ENCODE data around the gene FSTL4. TPM values are rescaled to one million over a fixed set of nuclear protein-coding genes. Genes with fewer than 3 reads are reported as not detected.

FSTL4 gene
- total and polyA plus RNA-seq, 2 of the 13 experiments (the other 11 are each of a cell fraction or from before 2014, with no cell fraction given), result 2.1 to 3.0 TPM

- Histone ChIP-seq H3K4me3 (replicated peaks in 1 of 3; ENCODE audit: insufficient read depth in 1 of 3, low read depth in 2 of 3, low read length in 3 of 3) (no peak overlapping the region), H3K36me3 (replicated peaks in 1 of 2; ENCODE audit: control insufficient read depth in 1 of 2, insufficient read depth in 2 of 2, low read length in 2 of 2) (no peaks in the 10 kb centered on the region), H3K4me1 (ENCODE audit: insufficient read depth, low read length) (no peaks in the 10 kb centered on the region), H3K9ac (ENCODE audit: insufficient read depth, low read depth, low read length) (no peak overlapping the region), H3K4me2 (ENCODE audit: low read depth, low read length) (no peak overlapping the region), H3K79me2 (ENCODE audit: insufficient read depth, low read length) (no peaks in the 10 kb centered on the region), H3K27ac (ENCODE audit: extremely low read length, insufficient read depth, low read length) (no peak overlapping the region), H2AFZ (ENCODE audit: low read length) (no peak overlapping the region), H3K27me3 (ENCODE audit: control insufficient read depth in 1 of 2, insufficient read depth in 2 of 2, low read length in 2 of 2) (peaks cover 0 to 3% of the 10 kb centered on the region in 2 experiments; a peak in 1 of 5 replicates), H3K9me3 (ENCODE audit: low read length) (no peaks in the 10 kb centered on the region), H4K20me1 (ENCODE audit: insufficient read depth, low read length) (no peaks in the 10 kb centered on the region)
- in situ Hi-C loops (cut with HindIII; ENCODE audit: extremely low pct_ligation_motif_present, low pct_unique_long_range_greater_than_20kb) (no loop called here), intact Hi-C loops (cut with micrococcal nuclease; ENCODE audit: unreplicated experiment) (no loop called here)
- no peak for DNase-seq (ENCODE audit: low spot score)
- no peak for FAIRE-seq
- WGBS (ENCODE audit: low lambda C conversion rate), result 3% methylated on average over 4 of the region's 4 CpGs
- no peak for ATAC-seq
- ChIA-PET CTCF (ENCODE audit: low intra/inter-chr PET ratio, low total read pairs) (no interaction called here), POLR2A (no interaction called here)
- BruUV-seq (replicated peaks), result no TSS peak
- no peak for TF ChIP-seq ZBTB44 (CRISPR knock-in tag; IDR thresholded peaks at IDR 0.05)
- TF ChIP-seq, protein P1, sequence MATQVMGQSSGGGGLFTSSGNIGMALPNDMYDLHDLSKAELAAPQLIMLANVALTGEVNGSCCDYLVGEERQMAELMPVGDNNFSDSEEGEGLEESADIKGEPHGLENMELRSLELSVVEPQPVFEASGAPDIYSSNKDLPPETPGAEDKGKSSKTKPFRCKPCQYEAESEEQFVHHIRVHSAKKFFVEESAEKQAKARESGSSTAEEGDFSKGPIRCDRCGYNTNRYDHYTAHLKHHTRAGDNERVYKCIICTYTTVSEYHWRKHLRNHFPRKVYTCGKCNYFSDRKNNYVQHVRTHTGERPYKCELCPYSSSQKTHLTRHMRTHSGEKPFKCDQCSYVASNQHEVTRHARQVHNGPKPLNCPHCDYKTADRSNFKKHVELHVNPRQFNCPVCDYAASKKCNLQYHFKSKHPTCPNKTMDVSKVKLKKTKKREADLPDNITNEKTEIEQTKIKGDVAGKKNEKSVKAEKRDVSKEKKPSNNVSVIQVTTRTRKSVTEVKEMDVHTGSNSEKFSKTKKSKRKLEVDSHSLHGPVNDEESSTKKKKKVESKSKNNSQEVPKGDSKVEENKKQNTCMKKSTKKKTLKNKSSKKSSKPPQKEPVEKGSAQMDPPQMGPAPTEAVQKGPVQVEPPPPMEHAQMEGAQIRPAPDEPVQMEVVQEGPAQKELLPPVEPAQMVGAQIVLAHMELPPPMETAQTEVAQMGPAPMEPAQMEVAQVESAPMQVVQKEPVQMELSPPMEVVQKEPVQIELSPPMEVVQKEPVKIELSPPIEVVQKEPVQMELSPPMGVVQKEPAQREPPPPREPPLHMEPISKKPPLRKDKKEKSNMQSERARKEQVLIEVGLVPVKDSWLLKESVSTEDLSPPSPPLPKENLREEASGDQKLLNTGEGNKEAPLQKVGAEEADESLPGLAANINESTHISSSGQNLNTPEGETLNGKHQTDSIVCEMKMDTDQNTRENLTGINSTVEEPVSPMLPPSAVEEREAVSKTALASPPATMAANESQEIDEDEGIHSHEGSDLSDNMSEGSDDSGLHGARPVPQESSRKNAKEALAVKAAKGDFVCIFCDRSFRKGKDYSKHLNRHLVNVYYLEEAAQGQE (IDR thresholded peaks at IDR 0.05; ENCODE audit: borderline replicate concordance in 1 of 2, low read depth in 1 of 2, low read length in 2 of 2), result no peak
- no peak for TF ChIP-seq HMGA1 (CRISPR knock-in tag; conservative IDR thresholded peaks at IDR 0.05)
- TF ChIP-seq TMF1 (CRISPR knock-in tag; IDR thresholded peaks at IDR 0.05; ENCODE audit: low read depth), result no peak
- TF ChIP-seq ZNF841 (CRISPR knock-in tag; IDR thresholded peaks at IDR 0.05; ENCODE audit: borderline replicate concordance), result no peak
- no peak for TF ChIP-seq ZFY (CRISPR knock-in tag; IDR thresholded peaks at IDR 0.05)
- TF ChIP-seq RFX3 (CRISPR knock-in tag; IDR thresholded peaks at IDR 0.05), result no peak
- no peak for TF ChIP-seq ETV5 (CRISPR knock-in tag; IDR thresholded peaks at IDR 0.05; ENCODE audit: borderline replicate concordance)
- no peak for TF ChIP-seq ZSCAN22 (CRISPR knock-in tag; IDR thresholded peaks at IDR 0.05)
- no peak for TF ChIP-seq ZSCAN25 (CRISPR knock-in tag; IDR thresholded peaks at IDR 0.05)
- no peak for TF ChIP-seq JARID2 (CRISPR knock-in tag; IDR thresholded peaks at IDR 0.05; ENCODE audit: insufficient replicate concordance)
- no peak for TF ChIP-seq PRPF4 (IDR thresholded peaks at IDR 0.05; ENCODE audit: low read depth, low read length, poor library complexity, severe bottlenecking)
- TF ChIP-seq GLI4 (CRISPR knock-in tag; IDR thresholded peaks at IDR 0.05; ENCODE audit: borderline replicate concordance), result no peak
- TF ChIP-seq ZNF160 (CRISPR knock-in tag; IDR thresholded peaks at IDR 0.05), result no peak
- TF ChIP-seq, protein P2, sequence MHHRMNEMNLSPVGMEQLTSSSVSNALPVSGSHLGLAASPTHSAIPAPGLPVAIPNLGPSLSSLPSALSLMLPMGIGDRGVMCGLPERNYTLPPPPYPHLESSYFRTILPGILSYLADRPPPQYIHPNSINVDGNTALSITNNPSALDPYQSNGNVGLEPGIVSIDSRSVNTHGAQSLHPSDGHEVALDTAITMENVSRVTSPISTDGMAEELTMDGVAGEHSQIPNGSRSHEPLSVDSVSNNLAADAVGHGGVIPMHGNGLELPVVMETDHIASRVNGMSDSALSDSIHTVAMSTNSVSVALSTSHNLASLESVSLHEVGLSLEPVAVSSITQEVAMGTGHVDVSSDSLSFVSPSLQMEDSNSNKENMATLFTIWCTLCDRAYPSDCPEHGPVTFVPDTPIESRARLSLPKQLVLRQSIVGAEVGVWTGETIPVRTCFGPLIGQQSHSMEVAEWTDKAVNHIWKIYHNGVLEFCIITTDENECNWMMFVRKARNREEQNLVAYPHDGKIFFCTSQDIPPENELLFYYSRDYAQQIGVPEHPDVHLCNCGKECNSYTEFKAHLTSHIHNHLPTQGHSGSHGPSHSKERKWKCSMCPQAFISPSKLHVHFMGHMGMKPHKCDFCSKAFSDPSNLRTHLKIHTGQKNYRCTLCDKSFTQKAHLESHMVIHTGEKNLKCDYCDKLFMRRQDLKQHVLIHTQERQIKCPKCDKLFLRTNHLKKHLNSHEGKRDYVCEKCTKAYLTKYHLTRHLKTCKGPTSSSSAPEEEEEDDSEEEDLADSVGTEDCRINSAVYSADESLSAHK (CRISPR knock-in tag; IDR thresholded peaks at IDR 0.05; ENCODE audit: borderline replicate concordance), result no peak
- no peak for TF ChIP-seq PHF8 (CRISPR knock-in tag; IDR thresholded peaks at IDR 0.05)
Observed at GRCh38 chr5:133520062-133520461, 92.3 kb downstream of the FSTL4 start.

All from HepG2 (cell line).